Skeletal muscle tissue (tissue), 4 donors: ENCODE measurements around the gene GRWD1. TPM values are rescaled to one million over a fixed set of nuclear protein-coding genes. Genes with fewer than 3 reads are reported as not detected.

Source experiments
- H3K27ac ChIP-seq: one replicate; pipeline ENCODE4 v1.7.0; 2013; ENCODE audit warnings: mild to moderate bottlenecking, low read depth, low read length, inconsistent platforms
- H3K27me3 ChIP-seq, 3 donors: one replicate each; pipeline ENCODE4 v1.7.0; 2013; ENCODE audit warnings: low read length in 3 of 3; ENCODE audit not compliant: control insufficient read depth in 3 of 3, insufficient read depth in 3 of 3
- H3K36me3 ChIP-seq, 3 donors: one replicate each; pipeline ENCODE4 v1.7.0; 2013; ENCODE audit warnings: low read length in 3 of 3; ENCODE audit not compliant: control insufficient read depth in 3 of 3, insufficient read depth in 3 of 3
- H3K4me1 ChIP-seq, 3 donors: one replicate each; pipeline ENCODE4 v1.7.0; 2013; ENCODE audit warnings: low read length in 3 of 3, mild to moderate bottlenecking in 3 of 3; ENCODE audit not compliant: control insufficient read depth in 3 of 3, insufficient read depth in 3 of 3
- H3K4me3 ChIP-seq, 3 donors: one replicate each; pipeline ENCODE4 v1.7.0; 2013; ENCODE audit warnings: low read length in 3 of 3
- H3K9ac ChIP-seq, 3 donors: one replicate each; pipeline ENCODE4 v1.7.0; 2013; ENCODE audit warnings: low read length in 3 of 3, mild to moderate bottlenecking in 3 of 3, moderate library complexity in 2 of 3, low read depth in 1 of 3
- H3K9me3 ChIP-seq, 3 donors: one replicate each; pipeline ENCODE4 v1.7.0; 2013; ENCODE audit warnings: low read length in 3 of 3; ENCODE audit not compliant: control insufficient read depth in 3 of 3
- total RNA-seq: library from RNA; depleted of rRNA; stranded (reverse); fragments of >200 nt; gene quantifications from one replicate; pipeline ENCODE4 v1.2.3, GENCODE V29; 2014
- donor health status: Osteomylitis.

GRWD1 gene
- total RNA-seq, 1 donor from 2014 or later: 8.4 TPM

DNA sequence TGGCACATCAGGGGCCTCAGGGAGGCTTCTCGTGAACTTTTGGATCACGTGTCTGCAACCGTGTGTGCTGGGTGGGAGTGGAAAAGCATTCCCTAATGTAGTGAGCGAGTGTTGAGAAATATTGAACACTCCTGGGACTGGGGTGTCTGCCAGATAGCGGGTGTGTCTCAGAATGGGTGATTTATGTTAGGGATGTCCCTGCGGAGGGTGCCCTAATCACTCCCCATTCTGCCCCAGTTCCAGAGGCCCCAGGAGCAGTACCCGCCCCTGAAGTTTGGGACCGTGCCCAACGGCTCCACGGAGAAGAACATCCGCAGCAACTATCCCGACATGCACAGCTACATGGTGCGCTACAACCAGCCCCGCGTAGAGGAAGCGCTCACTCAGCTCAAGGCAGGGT lies 24.2 kb upstream of the GRWD1 start:
- Histone ChIP-seq H3K4me3 (no peak overlapping the region), H3K9ac (no peak overlapping the region), H3K27ac (no peak overlapping the region), H3K9me3 (no peaks in the 10 kb centered on the region), H3K36me3 (no peaks in the 10 kb centered on the region), H3K4me1 (no peaks in the 10 kb centered on the region), H3K27me3 (peaks cover 0 to 9% (median 7%) of the 10 kb centered on the region in 3 donors)

DNA sequence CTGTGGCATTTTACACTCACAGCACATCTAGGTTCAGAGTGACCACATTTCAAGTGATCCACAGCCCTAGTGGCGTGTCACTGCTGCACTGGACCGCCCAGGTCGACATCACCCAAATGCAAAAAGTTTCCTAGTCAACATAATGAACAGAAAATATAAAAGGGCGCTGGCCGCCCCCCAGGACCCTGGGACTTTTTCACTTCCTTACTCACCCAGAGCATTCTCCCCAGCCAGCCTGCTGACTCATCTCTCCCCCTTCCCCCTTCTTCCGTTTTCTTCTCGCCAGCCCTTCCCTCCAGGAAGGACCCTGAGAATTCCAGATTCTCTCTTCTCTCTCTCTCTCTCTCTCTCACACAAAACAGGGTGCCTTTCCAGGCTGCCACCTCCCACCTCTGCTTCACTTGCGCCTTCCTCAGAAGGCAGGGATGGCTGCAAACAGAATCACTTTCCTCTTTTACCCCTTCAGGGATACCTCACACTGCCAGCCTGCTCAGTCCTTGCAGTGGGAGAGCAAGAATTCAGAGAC lies 21.0 kb upstream of the GRWD1 start:
- Histone ChIP-seq H3K27ac (no peak overlapping the region), H3K4me1 (no peaks in the 10 kb centered on the region), H3K9me3 (no peaks in the 10 kb centered on the region), H3K9ac (no peak overlapping the region), H3K27me3 (no peaks in the 10 kb centered on the region), H3K4me3 (no peak overlapping the region), H3K36me3 (no peaks in the 10 kb centered on the region)

DNA sequence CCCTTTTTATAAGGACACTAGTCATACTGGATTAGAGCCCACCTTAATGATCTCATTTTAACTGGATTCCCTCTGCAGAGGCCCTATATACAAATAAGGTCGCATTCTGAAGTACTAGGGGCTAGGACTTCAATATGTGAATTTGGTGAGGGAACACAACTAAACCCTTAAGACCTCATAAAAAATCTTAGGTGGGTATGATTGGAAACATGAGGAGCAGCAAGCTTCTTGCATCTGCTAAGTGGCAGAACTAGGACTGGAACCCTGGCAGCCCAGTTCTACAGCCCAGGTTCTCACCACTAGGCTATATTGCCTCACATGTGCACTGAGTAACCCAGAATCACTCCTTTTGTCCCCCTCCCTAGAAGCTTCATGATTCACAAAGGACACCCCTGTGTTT lies 17.1 kb upstream of the GRWD1 start:
- H3K27ac ChIP-seq: no peak overlapping the region
- H3K27me3 ChIP-seq: no peaks in the 10 kb centered on the region
- H3K36me3 ChIP-seq: no peaks in the 10 kb centered on the region
- H3K9ac ChIP-seq: no peak overlapping the region
- no peaks in the 10 kb centered on the region for H3K4me1 ChIP-seq
- H3K4me3 ChIP-seq: no peak overlapping the region
- H3K9me3 ChIP-seq: no peaks in the 10 kb centered on the region

- Histone ChIP-seq H3K4me1 (no peaks in the 10 kb centered on the region), H3K4me3 (no peak overlapping the region), H3K9ac (no peak overlapping the region), H3K27ac (no peak overlapping the region), H3K27me3 (peaks cover 6 to 9% (median 6%) of the 10 kb centered on the region in 3 donors), H3K9me3 (no peaks in the 10 kb centered on the region), H3K36me3 (no peaks in the 10 kb centered on the region)
Observed at GRCh38 chr19:48433337-48433736, 12.4 kb upstream of the GRWD1 start.

GRCh38 chr19:48436586-48436985 lies 9.2 kb upstream of the GRWD1 start:
- H3K4me1 ChIP-seq: no peaks in the 10 kb centered on the region
- H3K27ac ChIP-seq: no peak overlapping the region
- no peaks in the 10 kb centered on the region for H3K36me3 ChIP-seq
- H3K9ac ChIP-seq: no peak overlapping the region
- no peaks in the 10 kb centered on the region for H3K9me3 ChIP-seq
- peaks cover 10 to 13% (median 11%) of the 10 kb centered on the region in 3 donors for H3K27me3 ChIP-seq
- no peak overlapping the region for H3K4me3 ChIP-seq

GRCh38 chr19:48441360-48442050 lies 4.3 kb upstream of the GRWD1 start:
- H3K4me1 ChIP-seq: peaks cover 18 to 28% (median 18%) of the 10 kb centered on the region in 3 donors

DNA sequence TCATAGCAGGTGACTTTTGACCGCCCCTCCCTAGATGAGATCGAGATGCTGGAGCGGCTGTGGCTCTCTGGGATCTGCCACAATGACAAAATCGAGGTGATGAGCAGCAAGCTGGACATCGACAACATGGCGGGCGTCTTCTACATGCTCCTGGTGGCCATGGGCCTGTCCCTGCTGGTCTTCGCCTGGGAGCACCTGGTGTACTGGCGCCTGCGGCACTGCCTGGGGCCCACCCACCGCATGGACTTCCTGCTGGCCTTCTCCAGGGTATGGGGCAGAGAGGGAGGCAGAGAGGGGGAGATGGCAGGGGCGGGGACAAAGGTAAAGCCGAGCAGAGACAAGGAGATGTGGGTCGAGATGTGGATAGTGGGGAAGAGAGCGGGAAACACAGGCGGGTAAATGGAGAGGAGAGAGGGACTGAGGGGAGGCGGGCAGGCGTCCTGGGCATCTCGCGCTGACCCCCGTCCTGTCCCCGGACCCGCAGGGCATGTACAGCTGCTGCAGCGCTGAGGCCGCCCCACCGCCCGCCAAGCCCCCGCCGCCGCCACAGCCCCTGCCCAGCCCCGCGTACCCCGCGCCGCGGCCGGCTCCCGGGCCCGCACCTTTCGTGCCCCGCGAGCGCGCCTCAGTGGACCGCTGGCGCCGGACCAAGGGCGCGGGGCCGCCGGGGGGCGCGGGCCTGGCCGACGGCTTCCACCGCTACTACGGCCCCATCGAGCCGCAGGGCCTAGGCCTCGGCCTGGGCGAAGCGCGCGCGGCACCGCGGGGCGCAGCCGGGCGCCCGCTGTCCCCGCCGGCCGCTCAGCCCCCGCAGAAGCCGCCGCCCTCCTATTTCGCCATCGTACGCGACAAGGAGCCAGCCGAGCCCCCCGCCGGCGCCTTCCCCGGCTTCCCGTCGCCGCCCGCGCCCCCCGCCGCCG lies 3.4 kb upstream of the GRWD1 start:
- Histone ChIP-seq H3K27ac (no peak overlapping the region), H3K9ac (no peak overlapping the region), H3K36me3 (peaks cover 2 to 4% (median 3%) of the 10 kb centered on the region in 3 donors), H3K4me1 (peaks cover 20 to 31% (median 20%) of the 10 kb centered on the region in 3 donors), H3K9me3 (no peaks in the 10 kb centered on the region), H3K27me3 (peaks cover 20 to 28% (median 22%) of the 10 kb centered on the region in 3 donors), H3K4me3 (no peak overlapping the region)

More at GRCh38 chr19:48441360-48442050, 4.3 kb upstream of the GRWD1 start:
- Histone ChIP-seq H3K9ac (no peak overlapping the region), H3K27me3 (peaks cover 22 to 30% (median 25%) of the 10 kb centered on the region in 3 donors), H3K36me3 (peaks cover 0 to 2% (median 1%) of the 10 kb centered on the region in 3 donors), H3K27ac (no peak overlapping the region), H3K9me3 (no peaks in the 10 kb centered on the region), H3K4me3 (no peak overlapping the region)

- Histone ChIP-seq H3K4me3 (no peak overlapping the region), H3K4me1 (peaks cover 20 to 33% (median 20%) of the 10 kb centered on the region in 3 donors)
Observed at GRCh38 chr19:48443256-48443655, 2.5 kb upstream of the GRWD1 start.

DNA sequence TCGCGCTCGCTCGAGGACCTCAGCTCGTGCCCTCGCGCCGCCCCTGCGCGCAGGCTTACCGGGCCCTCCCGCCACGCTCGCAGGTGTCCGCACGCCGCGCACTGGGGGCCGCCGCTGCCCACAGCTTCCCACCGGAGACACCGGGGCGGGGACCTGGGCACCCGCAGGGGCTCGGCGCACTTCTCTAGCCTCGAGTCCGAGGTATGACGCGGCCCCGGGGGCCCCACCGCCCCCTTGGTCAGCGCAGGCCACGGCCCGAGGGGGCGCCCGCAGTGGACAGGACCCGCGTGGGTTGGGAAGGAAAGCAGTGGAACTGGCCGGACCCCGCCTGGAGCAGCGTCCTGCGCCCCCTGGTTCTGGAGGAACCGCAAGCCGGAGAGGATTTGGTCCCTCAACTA lies 2.1 kb upstream of the GRWD1 start:
- Histone ChIP-seq H3K27ac (no peak overlapping the region), H3K9ac (no peak overlapping the region), H3K4me1 (peaks cover 20 to 38% (median 20%) of the 10 kb centered on the region in 3 donors), H3K9me3 (no peaks in the 10 kb centered on the region), H3K36me3 (peaks cover 9 to 15% (median 14%) of the 10 kb centered on the region in 3 donors), H3K4me3 (no peak overlapping the region), H3K27me3 (peaks cover 20 to 28% (median 22%) of the 10 kb centered on the region in 3 donors)

More at GRCh38 chr19:48443256-48443655, 2.5 kb upstream of the GRWD1 start:
- Histone ChIP-seq H3K27me3 (peaks cover 20 to 28% (median 22%) of the 10 kb centered on the region in 3 donors), H3K9me3 (no peaks in the 10 kb centered on the region), H3K36me3 (peaks cover 7 to 10% (median 9%) of the 10 kb centered on the region in 3 donors), H3K27ac (no peak overlapping the region), H3K9ac (no peak overlapping the region)
